ENCODE data around the gene MDK.

DNA sequence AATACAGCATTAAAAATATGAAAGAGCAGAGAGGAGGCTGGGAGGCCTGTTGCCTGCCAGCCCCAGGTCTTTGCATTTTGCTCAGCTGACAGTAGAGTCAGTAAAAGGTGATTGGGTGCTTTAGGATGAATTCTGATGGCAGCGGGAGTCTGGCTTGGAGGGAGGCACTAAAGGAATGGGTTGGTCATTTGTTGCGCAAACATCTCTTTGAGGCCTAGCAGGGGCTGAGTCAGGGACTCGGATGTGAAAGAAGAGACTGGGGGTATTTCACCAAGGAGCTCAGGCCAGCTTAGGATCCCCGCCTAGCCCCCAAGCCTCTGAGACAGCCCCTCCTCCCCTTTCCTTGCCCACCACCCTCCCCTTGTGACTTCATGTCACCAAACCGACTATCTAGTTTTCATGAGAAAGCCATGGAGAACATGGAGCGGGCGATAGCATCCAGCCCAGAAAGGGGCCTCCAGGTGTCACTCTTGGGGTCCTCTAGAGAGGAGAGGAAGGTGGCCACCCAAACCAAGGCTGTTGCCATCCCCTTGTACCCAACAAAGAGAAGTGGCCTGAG, 24.5 kb upstream of the MDK start:
- TF ChIP-seq, protein P1, sequence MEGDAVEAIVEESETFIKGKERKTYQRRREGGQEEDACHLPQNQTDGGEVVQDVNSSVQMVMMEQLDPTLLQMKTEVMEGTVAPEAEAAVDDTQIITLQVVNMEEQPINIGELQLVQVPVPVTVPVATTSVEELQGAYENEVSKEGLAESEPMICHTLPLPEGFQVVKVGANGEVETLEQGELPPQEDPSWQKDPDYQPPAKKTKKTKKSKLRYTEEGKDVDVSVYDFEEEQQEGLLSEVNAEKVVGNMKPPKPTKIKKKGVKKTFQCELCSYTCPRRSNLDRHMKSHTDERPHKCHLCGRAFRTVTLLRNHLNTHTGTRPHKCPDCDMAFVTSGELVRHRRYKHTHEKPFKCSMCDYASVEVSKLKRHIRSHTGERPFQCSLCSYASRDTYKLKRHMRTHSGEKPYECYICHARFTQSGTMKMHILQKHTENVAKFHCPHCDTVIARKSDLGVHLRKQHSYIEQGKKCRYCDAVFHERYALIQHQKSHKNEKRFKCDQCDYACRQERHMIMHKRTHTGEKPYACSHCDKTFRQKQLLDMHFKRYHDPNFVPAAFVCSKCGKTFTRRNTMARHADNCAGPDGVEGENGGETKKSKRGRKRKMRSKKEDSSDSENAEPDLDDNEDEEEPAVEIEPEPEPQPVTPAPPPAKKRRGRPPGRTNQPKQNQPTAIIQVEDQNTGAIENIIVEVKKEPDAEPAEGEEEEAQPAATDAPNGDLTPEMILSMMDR (IDR thresholded peaks at IDR 0.05): no peak
- TF ChIP-seq POLR2A (IDR thresholded peaks at IDR 0.05): no peak

Measured in Peyer's patch (tissue), 4 donors.